Measurements from ENCODE around the gene TEX28.

DNA sequence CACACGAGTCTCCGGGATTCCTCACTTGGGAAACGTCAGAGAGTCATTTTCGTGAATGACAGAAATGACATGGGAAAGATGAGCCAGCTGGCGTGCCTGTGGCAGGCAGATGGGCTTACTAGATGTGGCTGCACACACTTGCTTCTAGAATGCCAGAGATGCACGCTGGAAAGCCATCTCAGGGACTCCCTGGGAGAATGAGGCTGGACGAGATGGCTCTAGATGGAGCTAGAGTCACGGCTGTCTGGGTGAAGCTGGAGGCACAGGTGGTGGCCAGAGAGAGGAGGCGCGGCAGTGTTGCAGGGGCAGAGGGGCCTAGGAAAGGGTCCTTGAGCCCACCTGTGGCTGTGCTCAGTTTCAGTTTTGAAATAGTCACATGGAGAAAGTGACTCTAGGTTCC lies 26.7 kb upstream of the TEX28 start:
- TF ChIP-seq, protein P1, sequence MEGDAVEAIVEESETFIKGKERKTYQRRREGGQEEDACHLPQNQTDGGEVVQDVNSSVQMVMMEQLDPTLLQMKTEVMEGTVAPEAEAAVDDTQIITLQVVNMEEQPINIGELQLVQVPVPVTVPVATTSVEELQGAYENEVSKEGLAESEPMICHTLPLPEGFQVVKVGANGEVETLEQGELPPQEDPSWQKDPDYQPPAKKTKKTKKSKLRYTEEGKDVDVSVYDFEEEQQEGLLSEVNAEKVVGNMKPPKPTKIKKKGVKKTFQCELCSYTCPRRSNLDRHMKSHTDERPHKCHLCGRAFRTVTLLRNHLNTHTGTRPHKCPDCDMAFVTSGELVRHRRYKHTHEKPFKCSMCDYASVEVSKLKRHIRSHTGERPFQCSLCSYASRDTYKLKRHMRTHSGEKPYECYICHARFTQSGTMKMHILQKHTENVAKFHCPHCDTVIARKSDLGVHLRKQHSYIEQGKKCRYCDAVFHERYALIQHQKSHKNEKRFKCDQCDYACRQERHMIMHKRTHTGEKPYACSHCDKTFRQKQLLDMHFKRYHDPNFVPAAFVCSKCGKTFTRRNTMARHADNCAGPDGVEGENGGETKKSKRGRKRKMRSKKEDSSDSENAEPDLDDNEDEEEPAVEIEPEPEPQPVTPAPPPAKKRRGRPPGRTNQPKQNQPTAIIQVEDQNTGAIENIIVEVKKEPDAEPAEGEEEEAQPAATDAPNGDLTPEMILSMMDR (conservative IDR thresholded peaks at IDR 0.05; ENCODE audit: low read depth, low read length) = no peak
- no peak for TF ChIP-seq EZH2 (IDR thresholded peaks at IDR 0.05; ENCODE audit: borderline replicate concordance, low read depth, low read length, poor library complexity, severe bottlenecking)
